HG03175 (cell line): Measurements from ENCODE around the gene GALR1.
"Not testable (repeated sequence)": the region's sequence is repeated elsewhere in the genome, so short reads cannot be mapped to it uniquely, and the experiment has no call there.

ENCODE experiments used
- ATAC-seq: cut with Tn5 transposase; IDR thresholded peaks from one replicate; pipeline ENCODE4 v1.9.1; 2021; ENCODE audit warnings: mild to moderate bottlenecking, moderate library complexity; ENCODE audit not compliant: unreplicated experiment

The GALR1 gene

DNA sequence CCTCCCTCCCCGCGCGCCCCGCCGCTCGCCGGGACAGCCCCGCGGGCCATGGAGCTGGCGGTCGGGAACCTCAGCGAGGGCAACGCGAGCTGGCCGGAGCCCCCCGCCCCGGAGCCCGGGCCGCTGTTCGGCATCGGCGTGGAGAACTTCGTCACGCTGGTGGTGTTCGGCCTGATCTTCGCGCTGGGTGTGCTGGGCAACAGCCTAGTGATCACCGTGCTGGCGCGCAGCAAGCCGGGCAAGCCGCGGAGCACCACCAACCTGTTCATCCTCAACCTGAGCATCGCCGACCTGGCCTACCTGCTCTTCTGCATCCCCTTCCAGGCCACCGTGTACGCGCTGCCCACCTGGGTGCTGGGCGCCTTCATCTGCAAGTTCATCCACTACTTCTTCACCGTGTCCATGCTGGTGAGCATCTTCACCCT, 865 bp downstream of the GALR1 start:
- ATAC-seq = no peak

DNA sequence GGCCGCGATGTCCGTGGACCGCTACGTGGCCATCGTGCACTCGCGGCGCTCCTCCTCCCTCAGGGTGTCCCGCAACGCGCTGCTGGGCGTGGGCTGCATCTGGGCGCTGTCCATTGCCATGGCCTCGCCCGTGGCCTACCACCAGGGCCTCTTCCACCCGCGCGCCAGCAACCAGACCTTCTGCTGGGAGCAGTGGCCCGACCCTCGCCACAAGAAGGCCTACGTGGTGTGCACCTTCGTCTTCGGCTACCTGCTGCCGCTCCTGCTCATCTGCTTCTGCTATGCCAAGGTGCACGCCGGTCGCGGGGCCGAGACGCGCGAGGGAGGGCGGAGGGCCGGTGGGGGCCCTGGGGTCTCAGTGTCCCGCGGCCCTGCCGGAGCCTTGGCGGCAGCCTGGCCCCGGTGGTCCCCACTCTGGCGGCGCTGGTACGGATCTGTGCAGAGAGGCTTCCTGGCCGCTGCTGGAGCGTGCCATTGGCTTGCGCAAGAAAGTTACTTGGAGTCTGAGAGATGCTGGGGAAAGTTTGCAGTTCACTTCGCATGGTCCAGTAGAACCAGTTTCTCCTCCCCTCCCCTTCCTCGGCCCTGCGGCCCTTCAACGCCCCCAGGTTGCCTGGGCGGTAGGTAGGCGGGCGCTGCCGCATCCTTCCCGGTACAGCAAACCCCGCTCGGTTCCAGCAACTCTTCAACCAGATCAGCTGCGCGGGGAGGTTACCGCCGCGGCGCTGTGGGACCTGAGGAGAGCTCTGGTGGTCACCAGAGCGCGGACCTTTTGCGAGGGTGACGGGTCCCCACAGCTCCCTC, 1.5 kb downstream of the GALR1 start:
- ATAC-seq = no peak

DNA sequence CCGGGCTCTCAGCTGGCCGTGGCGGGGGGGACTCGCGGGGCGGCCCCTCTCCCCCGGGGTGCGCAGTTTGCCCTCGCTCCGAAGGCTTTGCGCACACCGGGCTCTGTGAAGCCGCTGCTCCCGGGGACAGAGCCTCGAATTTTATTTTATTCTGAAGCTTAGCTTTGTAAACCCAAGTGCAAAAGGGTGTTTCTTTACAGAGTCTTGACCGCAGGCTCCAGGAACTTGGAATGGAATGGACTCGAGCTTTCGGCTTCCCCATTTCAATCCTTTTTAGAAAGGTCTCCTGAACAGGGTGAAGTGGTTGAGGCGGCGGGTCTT, 2.0 kb downstream of the GALR1 start:
- ATAC-seq = no peak

DNA sequence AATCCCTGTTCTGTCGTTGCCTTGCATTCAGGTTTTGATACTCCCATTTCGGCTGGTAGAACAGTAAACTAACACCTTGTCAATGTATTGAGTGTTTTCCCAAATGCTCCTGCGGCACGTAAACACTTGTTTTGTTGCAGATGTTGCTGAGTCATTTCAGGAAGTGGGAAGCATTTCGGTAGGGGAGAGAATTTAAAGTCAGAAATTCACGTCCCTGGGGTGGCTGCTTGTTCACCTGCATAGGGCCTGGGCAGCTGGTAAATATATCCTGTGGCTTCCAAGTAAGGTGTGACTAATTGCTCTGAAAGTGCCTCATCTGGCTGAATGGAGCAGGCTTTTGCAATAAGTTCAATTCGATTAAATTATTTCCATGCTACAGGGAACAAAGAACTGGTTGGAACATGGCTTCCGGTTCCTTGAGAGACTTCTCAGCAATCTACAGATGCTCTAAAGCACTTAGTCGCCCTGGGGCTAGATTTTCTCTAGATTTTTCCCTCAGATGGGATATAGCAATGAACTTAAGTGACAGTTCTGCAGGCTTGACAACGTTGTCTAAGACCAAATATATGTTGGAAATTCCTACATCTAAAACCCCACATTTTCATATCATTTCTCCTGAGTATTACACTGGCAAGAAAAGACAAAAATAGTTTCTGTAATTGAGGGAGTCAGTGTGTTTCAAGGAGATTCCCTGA, 5.2 kb downstream of the GALR1 start:
- ATAC-seq = no peak

DNA sequence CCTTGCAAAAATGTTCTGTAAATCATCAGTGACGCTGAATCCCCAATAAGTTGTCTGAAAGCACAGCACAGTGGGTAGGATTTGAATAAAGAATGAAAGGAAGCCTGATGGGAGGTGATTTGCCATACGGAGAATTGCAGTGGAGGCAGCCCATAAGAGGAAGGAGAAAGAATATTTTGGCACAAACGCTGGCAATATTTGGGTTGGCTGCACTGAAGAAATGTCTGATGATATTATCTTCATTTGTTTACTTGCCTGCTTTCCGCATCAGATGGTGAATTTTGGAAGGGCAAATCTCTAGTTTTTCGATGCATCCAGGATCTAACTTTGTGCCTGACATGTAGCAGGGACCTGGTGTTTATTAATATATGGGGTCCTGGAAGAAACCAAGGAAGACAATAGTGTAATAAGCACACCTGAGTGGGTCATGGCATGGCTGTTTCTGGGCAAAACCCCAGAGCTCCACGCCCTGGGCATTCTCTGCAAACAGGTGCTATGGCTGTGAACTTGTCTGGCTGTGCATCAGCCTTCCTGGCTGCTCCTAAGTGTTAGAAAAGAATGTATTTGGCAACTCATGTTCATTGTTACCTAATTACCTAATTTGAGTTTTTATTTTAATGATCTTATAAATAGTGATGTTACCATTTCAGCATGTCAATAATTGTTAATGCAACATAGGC, 5.9 kb downstream of the GALR1 start:
- no peak for ATAC-seq

DNA sequence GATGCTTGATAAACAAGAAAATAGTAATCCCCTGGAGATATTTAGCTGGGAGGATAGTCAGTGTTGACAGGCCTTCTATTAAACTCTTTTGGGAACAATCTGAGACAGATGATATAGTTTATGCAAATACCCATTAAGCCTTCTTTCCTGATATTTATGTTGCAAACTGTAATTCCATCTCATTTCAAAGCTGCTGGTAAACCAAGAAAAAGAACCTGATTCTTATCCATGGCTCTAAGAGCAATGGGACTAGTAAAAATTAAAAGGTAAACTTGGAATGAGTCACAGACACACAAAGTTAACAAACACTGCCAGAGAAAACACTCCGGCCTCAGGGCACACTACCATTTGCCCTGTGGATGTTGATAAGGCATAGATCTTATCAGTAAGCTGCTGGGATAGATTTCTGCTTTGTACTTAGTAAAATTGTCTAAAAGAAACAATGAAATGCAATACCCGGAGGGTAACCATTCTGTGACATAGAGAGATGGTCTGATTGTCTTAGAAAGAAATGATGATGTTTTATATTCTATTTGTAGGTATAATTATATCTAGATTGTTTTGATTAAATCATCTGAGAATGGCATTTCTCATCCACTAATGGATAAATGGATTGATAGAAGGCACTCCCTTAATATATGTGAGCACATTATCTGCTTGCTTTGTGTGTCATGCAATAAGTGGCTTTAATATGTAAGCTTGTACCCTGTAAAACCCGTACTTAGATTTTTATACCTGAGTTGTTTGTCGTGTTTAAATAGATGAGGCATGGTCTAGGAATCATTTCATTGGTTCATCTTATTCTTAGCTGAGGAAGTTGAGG, 13.2 kb downstream of the GALR1 start:
- no peak for ATAC-seq

DNA sequence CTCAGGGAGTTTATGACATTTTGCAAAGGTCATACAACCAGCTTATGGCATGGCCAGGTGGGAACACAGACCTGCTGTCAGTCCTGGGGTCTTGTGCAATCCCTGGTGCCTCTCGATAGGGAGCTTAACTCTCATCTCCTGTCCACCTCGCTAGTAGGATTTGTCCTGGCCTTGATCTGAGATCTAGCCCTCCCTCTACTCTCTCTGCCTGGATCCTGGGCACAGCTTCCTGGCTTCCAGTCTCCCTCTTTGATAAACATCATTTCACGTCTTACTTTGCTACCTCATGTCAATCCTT, 13.8 kb downstream of the GALR1 start:
- ATAC-seq = no peak

DNA sequence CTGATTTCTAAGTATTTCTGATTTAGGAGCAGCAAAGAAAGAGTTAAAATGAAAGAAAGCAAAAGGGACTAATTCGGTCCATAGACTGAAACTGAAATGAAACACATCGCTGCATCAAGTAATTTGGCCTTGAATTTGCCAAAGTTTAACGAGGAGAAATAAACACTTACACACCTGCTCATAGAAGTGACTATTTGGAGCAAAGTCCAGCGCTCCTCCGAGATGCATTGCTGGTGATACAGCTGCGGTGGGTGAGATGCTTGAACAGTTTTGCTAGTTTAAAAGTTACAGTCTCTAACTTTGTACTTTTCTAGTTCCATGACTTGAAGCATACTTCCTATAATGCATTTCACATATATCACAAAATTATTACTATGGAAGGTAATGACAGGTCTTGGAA, 18.3 kb downstream of the GALR1 start:
- ATAC-seq = no peak

DNA sequence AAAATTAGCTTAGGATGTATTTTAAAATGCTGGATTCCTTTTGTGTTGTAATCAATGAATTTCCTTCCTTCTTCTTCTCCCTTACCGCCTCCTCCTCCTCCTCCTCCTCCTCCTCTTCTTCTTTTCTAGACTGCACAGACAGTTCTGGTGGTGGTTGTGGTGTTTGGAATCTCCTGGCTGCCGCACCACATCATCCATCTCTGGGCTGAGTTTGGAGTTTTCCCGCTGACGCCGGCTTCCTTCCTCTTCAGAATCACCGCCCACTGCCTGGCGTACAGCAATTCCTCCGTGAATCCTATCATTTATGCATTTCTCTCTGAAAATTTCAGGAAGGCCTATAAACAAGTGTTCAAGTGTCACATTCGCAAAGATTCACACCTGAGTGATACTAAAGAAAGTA, 18.8 kb downstream of the GALR1 start:
- ATAC-seq = no peak

DNA sequence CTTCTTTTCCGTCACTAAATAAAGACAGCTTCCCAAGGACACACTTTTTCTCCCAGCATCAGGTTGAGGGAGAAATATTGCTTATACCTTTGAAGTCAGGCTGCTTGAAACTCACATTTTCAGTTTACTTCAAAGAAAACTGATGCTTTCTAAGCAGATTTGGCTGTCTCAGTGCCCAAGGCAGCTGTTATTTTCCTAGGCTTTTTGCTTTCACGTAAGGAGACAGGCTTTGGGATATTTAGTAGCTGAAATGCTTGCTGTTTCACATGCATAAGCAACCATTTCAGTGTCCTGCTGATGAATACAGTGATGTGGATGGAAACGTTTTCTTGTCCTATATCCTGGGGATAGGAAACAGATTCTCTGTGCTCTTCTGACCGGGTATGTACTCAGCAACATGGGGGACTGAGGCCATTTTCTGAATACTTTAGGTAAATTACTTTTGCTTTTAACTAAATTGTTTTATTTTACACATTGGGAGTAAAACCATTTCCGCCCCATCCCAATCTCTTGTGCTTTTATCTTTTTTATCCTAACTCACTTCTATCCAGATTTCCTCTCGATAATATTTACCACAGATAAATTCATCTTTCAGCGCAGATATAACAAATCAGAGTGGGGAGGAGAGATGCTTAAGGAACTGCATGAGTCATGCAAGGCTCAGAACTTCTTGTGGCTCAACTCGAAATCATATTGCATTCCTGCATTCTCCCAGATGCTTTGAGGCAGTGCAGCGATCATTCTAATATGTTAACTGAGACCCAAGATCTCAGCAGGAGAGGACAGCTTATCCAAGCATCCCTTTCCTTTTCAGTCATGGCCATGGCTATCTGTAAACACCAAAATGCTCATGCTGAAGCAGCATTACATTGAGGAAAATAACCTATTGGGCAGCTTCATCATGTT, 22.2 kb downstream of the GALR1 start:
- ATAC-seq = no peak

DNA sequence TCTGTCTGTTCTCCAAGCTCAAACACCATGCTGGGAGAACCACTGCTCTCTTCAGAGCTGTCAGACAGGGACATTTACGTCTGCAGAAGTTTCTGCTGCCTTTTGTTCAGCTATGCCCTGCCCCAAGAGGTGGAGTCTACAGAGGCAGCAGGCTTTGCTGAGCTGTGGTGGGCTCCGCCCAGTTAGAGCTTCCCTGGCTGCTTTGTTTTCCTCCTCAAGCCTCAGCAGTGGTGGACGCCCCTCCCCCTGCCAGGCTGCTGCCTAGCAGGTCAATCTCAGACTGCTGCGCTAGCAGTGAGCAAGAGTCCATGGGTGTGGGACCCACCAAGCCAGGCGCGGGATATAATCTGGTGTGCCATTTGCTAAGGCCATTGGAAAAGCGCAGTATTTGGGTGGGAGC, 41.2 kb downstream of the GALR1 start:
- ATAC-seq = not testable (repeated sequence)

DNA sequence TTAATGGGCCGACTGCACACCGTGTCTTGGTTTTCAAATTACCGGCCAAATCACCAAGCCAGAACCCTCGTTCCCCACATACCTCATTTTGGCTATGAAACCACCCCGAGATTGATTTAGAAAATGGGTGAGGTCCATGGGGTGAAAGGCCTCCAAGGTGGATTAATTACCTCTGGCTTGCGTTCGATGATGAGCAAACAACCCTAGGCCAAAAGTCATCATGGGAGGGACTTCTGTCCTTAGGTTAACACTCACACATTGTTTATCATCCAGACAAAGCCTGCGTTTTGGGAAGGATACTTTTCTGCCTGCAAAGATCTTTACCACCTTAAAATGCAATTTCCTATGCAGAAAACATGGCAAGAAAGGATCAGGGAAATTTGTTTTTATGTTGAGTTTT, 48.5 kb downstream of the GALR1 start:
- ATAC-seq = no peak

DNA sequence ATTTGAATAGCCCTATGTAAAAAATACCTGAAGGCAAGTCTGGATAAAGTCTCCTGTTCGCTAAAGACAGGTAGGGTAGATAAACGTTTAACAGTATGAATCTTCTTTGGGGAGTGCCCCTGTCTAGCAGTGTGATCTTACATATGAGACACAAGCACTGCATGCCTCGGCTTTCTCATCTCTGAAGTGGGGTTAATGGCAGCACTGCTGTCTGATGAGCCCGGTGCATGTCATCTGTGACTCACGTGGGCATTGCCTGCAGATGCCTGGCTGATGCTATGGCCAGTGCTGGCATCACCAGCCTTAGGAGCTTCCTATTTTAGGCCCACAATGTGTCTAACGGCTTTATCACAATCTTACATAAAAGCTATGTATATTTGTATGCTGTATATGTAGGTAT, 50.1 kb downstream of the GALR1 start:
- ATAC-seq = no peak

DNA sequence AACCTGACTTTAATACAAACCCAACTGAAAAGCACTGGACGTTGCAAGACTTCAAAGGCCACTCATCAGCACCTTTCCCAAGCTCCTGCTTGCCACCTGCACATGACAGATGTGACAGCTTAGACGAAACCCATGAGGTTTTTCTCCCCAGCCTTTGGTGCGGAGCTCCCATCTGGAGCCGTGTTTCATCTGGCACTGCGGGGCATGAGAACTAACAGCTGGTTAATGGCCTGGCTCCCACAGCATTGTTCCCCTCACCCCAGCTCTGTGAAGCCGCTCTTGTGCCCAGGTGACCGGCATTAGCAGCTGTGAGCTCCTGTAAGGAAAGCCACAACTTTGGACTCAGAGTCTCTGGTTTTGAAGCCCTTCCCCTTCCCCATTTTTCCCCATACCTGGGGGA, 50.9 kb downstream of the GALR1 start:
- ATAC-seq = no peak

DNA sequence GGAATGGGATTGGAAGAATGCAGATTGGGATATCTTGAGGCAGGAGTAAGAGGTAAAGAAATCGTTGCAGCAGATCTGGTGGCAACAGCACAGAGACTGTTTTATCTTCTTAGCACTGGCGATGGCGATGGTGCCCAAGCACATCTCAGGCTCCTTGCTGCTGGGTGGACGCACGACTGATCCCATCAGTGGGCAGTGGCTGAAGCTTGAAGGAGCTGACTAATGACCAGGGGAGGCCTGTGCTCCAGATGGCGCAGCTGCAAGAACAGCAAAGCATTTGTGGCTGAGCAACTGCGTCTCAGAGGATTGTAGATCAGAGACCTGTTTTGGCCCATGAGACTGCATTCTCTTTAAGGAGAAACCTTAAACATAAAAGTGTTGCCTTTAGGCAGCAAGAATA, 54.6 kb downstream of the GALR1 start:
- ATAC-seq = no peak

DNA sequence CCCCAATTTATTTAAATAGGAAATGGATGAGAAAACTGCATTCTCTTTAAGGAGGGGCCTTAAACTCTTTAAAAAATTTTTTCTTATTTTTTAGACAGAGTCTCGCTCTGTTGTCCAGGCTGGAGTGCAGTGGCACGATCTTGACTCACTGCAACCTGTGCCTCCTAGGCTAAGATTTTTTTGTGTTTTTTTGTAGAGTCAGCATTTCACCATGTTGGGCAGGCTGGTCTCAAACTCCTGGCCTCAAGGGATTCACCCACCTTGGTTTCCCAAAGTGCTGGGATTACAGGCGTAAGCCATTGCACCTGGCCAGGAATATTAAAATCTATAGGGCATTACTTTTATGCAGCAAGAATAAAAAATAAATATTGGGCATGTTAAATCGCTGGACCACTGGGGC, 56.0 kb downstream of the GALR1 start:
- no peak for ATAC-seq

DNA sequence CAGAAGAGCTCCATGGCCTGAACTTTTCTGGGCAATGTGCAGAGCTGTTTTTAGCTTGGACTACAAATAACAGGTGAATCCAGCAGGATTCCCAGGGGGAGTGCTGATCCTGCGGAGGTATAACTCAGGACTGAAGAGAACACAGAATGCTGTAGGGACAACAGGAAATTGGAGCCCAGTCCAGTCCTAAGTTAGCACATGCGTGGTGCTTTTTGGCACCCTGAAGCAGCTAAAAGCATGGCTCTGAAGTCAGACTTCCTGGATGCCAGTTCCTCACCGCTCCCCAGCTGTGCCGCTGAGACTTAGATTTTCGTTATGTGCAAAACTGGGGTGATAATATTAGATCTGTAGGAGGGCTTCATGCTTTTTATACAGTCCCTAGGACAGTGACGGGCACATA, 58.6 kb downstream of the GALR1 start:
- ATAC-seq = no peak

DNA sequence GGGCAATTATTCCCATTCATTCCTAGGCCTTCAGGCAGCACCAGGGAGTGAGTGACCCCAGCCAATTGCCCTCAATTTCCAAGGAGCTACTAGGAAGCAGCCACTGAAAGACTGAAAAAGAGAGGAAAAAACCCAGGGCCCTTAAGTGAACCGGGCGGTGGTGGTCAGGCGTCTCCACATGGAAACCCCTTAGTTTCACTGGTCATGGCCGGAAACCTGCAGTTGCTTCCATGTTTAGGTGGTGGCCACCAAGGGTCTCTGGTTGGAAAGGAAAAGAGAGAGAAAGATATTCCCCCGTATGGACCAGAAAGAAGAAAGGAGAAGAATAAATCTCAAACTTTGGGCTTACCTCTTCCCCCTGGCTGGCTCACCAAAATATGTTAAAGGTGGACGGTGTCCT, 64.9 kb downstream of the GALR1 start:
- ATAC-seq = no peak

DNA sequence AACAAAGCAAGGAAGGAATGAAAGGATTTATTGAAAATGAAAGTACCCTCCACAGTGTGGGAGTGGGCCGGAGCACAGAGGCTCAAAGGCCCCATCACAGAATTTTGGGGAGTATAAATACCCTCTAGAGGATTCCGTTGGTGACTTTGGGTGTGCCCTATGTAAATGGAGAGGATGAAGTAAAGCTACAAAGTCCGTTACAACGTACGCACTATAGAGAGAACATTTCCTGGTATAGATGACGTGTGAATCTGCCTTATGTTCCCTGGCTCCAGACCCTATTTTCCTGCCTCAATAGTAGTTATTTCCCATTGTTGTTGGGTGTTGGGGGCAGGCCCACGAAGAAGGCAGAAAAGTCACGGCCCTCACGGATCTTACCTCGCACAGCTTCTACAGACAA, 65.3 kb downstream of the GALR1 start:
- no peak for ATAC-seq

DNA sequence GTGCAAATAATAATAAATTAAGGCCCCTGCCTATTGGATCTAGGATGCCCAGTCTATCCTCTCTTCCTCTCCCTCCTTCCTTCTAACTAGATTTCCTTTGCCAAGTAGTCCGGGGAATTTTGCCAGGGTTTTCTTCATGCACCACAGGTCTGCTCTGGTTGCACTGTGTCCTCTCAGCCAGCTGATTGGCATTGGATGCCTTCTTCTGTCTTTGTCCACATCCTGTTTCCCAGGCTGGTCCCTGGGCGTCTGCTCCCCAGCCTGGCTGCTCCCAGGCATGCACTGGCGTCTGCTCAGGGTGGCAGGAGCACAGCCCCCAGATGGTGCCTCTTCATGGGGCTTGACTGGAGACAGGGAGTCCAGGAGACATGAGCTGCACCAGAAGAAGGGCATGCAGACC, 66.4 kb downstream of the GALR1 start:
- ATAC-seq = no peak

DNA sequence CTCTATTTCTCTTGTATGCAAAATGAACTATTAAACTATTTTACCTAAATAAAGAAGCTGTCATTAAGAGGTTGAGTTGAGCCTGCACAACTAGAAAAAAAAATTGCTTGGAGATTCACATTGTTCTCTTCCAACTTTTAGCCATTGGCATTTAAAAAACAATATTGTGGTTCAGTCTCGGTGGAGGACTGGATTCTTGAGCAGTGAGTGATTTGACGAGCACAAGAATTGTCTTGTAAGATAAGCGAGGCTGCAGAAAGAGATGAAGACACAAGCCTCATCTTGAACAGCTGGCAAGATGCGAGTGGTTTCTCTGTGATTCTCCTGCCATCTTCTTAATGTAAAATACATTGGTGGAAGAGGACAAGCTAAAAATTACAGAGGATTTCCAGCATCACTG, 67.0 kb downstream of the GALR1 start:
- no peak for ATAC-seq
